H9 (cell line): ENCODE measurements around the gene ARHGEF38. TPM values are rescaled to one million over a fixed set of nuclear protein-coding genes. Genes with fewer than 3 reads are reported as not detected.

ENCODE experiments used
- DNase-seq: peaks from one replicate; pipeline ENCODE4 v3.0.0-alpha.2; 2017
- H2AFZ ChIP-seq: one replicate; pipeline ENCODE4 v1.6.1; 2013; ENCODE audit warnings: mild to moderate bottlenecking, low read length, control low read depth, moderate library complexity
- H2AK5ac ChIP-seq: 2 replicates; pipeline ENCODE4 v1.6.1; 2013; ENCODE audit warnings: low read length, control low read depth, mixed read lengths; ENCODE audit not compliant: insufficient read length
- H2BK120ac ChIP-seq: one replicate; pipeline ENCODE4 v1.6.1; 2013; ENCODE audit warnings: low read depth, mild to moderate bottlenecking, low read length, control low read depth, inconsistent platforms; ENCODE audit not compliant: poor library complexity, severe bottlenecking
- H2BK12ac ChIP-seq: 2 replicates; pipeline ENCODE4 v1.6.1; 2013; ENCODE audit warnings: low read length, control low read depth, mixed read lengths, low read depth; ENCODE audit not compliant: insufficient read length
- H2BK15ac ChIP-seq: 2 replicates; pipeline ENCODE4 v1.6.1; 2013; ENCODE audit warnings: low read depth, low read length, control low read depth
- H2BK20ac ChIP-seq: one replicate; pipeline ENCODE4 v1.6.1; 2013; ENCODE audit warnings: low read depth, mild to moderate bottlenecking, low read length, control low read depth, inconsistent platforms; ENCODE audit not compliant: poor library complexity, severe bottlenecking
- H2BK5ac ChIP-seq: 2 replicates; pipeline ENCODE4 v1.6.1; 2013; ENCODE audit warnings: low read length, control low read depth, mixed read lengths; ENCODE audit not compliant: insufficient read length
- H3K14ac ChIP-seq: 2 replicates; pipeline ENCODE4 v1.6.1; 2013; ENCODE audit warnings: low read length, control low read depth; ENCODE audit not compliant: insufficient read depth
- H3K18ac ChIP-seq: 2 replicates; pipeline ENCODE4 v1.6.1; 2013; ENCODE audit warnings: low read depth, mild to moderate bottlenecking, mixed read lengths, low read length, control low read depth; ENCODE audit not compliant: insufficient read length
- H3K23ac ChIP-seq: 2 replicates; pipeline ENCODE4 v1.6.1; 2013; ENCODE audit warnings: low read length, control low read depth, mixed read lengths, low read depth; ENCODE audit not compliant: insufficient read length
- H3K23me2 ChIP-seq: 2 replicates; pipeline ENCODE4 v1.6.1; 2013; ENCODE audit warnings: low read depth, mild to moderate bottlenecking, mixed read lengths, low read length, control low read depth; ENCODE audit not compliant: insufficient read length, poor library complexity, severe bottlenecking
- H3K27ac ChIP-seq: 2 replicates; pipeline ENCODE4 v1.5.1; 2013; ENCODE audit warnings: low read length, control low read depth, mixed read lengths, low read depth; ENCODE audit not compliant: insufficient read length
- H3K27me3 ChIP-seq: 2 replicates; pipeline ENCODE4 v1.6.1; 2013; ENCODE audit warnings: low read length, control low read depth, inconsistent platforms; ENCODE audit not compliant: insufficient read depth
- H3K4ac ChIP-seq: 2 replicates; pipeline ENCODE4 v1.6.1; 2013; ENCODE audit warnings: low read depth, mild to moderate bottlenecking, control low read depth, inconsistent platforms, low read length, moderate library complexity
- H3K4me1 ChIP-seq: 2 replicates; pipeline ENCODE4 v1.6.1; 2013; ENCODE audit warnings: low read length, control low read depth, inconsistent platforms; ENCODE audit not compliant: insufficient read depth
- H3K4me2 ChIP-seq: 2 replicates; pipeline ENCODE4 v1.6.1; 2013; ENCODE audit warnings: low read length, control low read depth, mixed read lengths; ENCODE audit not compliant: insufficient read length, insufficient read depth
- H3K56ac ChIP-seq: 2 replicates; pipeline ENCODE4 v1.6.1; 2013; ENCODE audit warnings: low read depth, mild to moderate bottlenecking, mixed read lengths, low read length, control low read depth; ENCODE audit not compliant: insufficient read length
- H3K79me1 ChIP-seq: 2 replicates; pipeline ENCODE4 v1.6.1; 2013; ENCODE audit warnings: low read depth, mild to moderate bottlenecking, moderate library complexity, low read length, control low read depth, inconsistent platforms; ENCODE audit not compliant: insufficient read depth, poor library complexity, severe bottlenecking
- H3K79me2 ChIP-seq: 2 replicates; pipeline ENCODE4 v1.6.1; 2013; ENCODE audit warnings: low read length, control low read depth, inconsistent platforms; ENCODE audit not compliant: insufficient read depth
- H3K9ac ChIP-seq: 2 replicates; pipeline ENCODE4 v1.6.1; 2013; ENCODE audit warnings: low read length, control low read depth, mixed read lengths; ENCODE audit not compliant: insufficient read length; ENCODE audit errors: extremely low read depth
- H3K9me3 ChIP-seq: one replicate; pipeline ENCODE4 v1.6.1; 2013; ENCODE audit warnings: low read depth, low read length, inconsistent platforms; ENCODE audit not compliant: control insufficient read depth
- H3T11ph ChIP-seq: one replicate; pipeline ENCODE4 v1.6.1; 2013; ENCODE audit warnings: mild to moderate bottlenecking, low read length, control low read depth, inconsistent platforms
- H4K20me1 ChIP-seq: one replicate; pipeline ENCODE4 v1.6.1; 2013; ENCODE audit not compliant: control insufficient read depth, insufficient read length, insufficient read depth
- H4K5ac ChIP-seq: 2 replicates; pipeline ENCODE4 v1.6.1; 2013; ENCODE audit warnings: low read depth, mild to moderate bottlenecking, mixed read lengths, low read length, control low read depth; ENCODE audit not compliant: insufficient read length
- H4K8ac ChIP-seq: replicated peaks from 2 replicates; pipeline ENCODE4 v1.6.1; 2013; ENCODE audit warnings: low read length, control low read depth, mixed read lengths, low read depth; ENCODE audit not compliant: insufficient read length
- H4K91ac ChIP-seq: 2 replicates; pipeline ENCODE4 v1.6.1; 2013; ENCODE audit warnings: low read depth, mild to moderate bottlenecking, moderate library complexity, mixed read lengths, low read length, control low read depth; ENCODE audit not compliant: insufficient read length
- H3K27ac Mint-ChIP-seq, 3 experiments: 2 replicates in 2 of 3; 3 replicates in 1 of 3; pipeline ENCODE4 v1.8.0; 2020 to 2021; ENCODE audit warnings: mixed read lengths in 3 of 3, mild to moderate bottlenecking in 1 of 3, moderate library complexity in 1 of 3
- H3K27me3 Mint-ChIP-seq: 2 replicates; pipeline ENCODE4 v1.8.0; 2021; ENCODE audit warnings: low read depth, mild to moderate bottlenecking, moderate library complexity, mixed read lengths
- H3K36me3 Mint-ChIP-seq, 3 experiments: 2 replicates in 2 of 3; 3 replicates in 1 of 3; pipeline ENCODE4 v1.8.0; 2020 to 2021; ENCODE audit warnings: low read depth in 3 of 3, mixed read lengths in 3 of 3; ENCODE audit not compliant: insufficient read depth in 1 of 3
- H3K4me1 Mint-ChIP-seq, 2 experiments: 2 replicates each; pipeline ENCODE4 v1.8.0; 2020; ENCODE audit warnings: mixed read lengths in 2 of 2
- H3K4me3 Mint-ChIP-seq, 2 experiments: 2 replicates in 1 of 2; 3 replicates in 1 of 2; pipeline ENCODE4 v1.8.0; 2020 to 2021; ENCODE audit warnings: mild to moderate bottlenecking in 2 of 2, mixed read lengths in 2 of 2, moderate library complexity in 1 of 2
- H3K9me3 Mint-ChIP-seq, 2 experiments: 2 replicates in 1 of 2; 3 replicates in 1 of 2; pipeline ENCODE4 v1.8.0; 2020; ENCODE audit warnings: mild to moderate bottlenecking in 2 of 2, mixed read lengths in 2 of 2, moderate library complexity in 1 of 2
- CTCF ChIP-seq: fragments of 200-600 bp; sonication (generic); conservative IDR thresholded peaks from 3 replicates; pipeline ENCODE4 v1.8.0; 2021; ENCODE audit warnings: antibody characterized with exemption, mild to moderate bottlenecking
- total RNA-seq: library from RNA; stranded (reverse); gene quantifications from 2 replicates; pipeline ENCODE4 v1.2.1, GENCODE V29; 2021

Gene ARHGEF38
- total RNA-seq, 1 experiment from 2014 or later: not detected

DNA sequence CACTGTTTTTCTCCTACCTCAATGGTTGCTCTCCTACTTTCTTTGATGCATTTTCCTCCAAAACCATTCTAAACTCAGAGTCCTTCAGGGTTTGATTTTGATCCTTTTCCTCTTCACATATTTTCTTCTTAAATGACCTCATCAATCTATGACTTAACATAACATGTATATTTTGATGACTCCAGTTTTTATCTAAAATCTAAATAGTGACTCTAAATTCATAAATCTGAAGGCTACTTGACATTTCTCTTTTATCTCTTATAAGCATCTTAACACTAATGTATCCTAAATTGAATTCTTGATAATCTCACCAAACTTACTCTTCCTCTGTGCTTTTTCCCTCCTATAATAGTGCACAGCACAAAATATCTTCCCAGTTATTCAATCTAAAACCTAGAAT, 4.7 kb upstream of the ARHGEF38 start:
- H3K18ac ChIP-seq: no peak overlapping the region
- H3T11ph ChIP-seq: no peak overlapping the region
- no peaks in the 10 kb centered on the region for H3K79me1 ChIP-seq
- H3K23me2 ChIP-seq: no peaks in the 10 kb centered on the region
- no peaks in the 10 kb centered on the region for H3K9me3 ChIP-seq
- no peak overlapping the region for H3K27ac Mint-ChIP-seq
- H3K79me2 ChIP-seq: no peaks in the 10 kb centered on the region
- H3K27me3 ChIP-seq: peaks cover 25% of the 10 kb centered on the region
- no peaks in the 10 kb centered on the region for H3K4me1 ChIP-seq
- no peak overlapping the region for H4K8ac ChIP-seq
- H4K91ac ChIP-seq: no peak overlapping the region
- H3K9me3 Mint-ChIP-seq: no peaks in the 10 kb centered on the region
- no peak overlapping the region for H3K4me3 Mint-ChIP-seq
- H3K56ac ChIP-seq: no peak overlapping the region
- H4K20me1 ChIP-seq: no peaks in the 10 kb centered on the region
- H2BK20ac ChIP-seq: no peak overlapping the region
- no peak overlapping the region for H2AFZ ChIP-seq
- H3K14ac ChIP-seq: no peak overlapping the region
- no peak overlapping the region for H2AK5ac ChIP-seq
- no peak overlapping the region for H2BK12ac ChIP-seq
- TF ChIP-seq CTCF: no peak
- no peak overlapping the region for H4K5ac ChIP-seq
- H3K4ac ChIP-seq: no peak overlapping the region
- H3K27ac ChIP-seq: no peak overlapping the region
- H3K4me2 ChIP-seq: no peak overlapping the region
- H3K9ac ChIP-seq: no peak overlapping the region
- H2BK5ac ChIP-seq: no peak overlapping the region
- no peak overlapping the region for H2BK15ac ChIP-seq
- no peak for DNase-seq
- no peaks in the 10 kb centered on the region for H3K36me3 Mint-ChIP-seq
- no peak overlapping the region for H3K23ac ChIP-seq
- H3K4me1 Mint-ChIP-seq: peaks cover 5 to 14% of the 10 kb centered on the region in 2 experiments; a peak in 3 of 4 replicates
- H3K27me3 Mint-ChIP-seq: peaks cover 97% of the 10 kb centered on the region
- H2BK120ac ChIP-seq: no peak overlapping the region
